HG03457 (cell line): Measurements from ENCODE around the gene ASB14.
"Not testable (repeated sequence)": the region's sequence is repeated elsewhere in the genome, so short reads cannot be mapped to it uniquely, and the experiment has no call there.

ENCODE experiments used
- ATAC-seq: cut with Tn5 transposase; IDR thresholded peaks from one replicate; pipeline ENCODE4 v1.9.1; 2021; ENCODE audit warnings: moderate number of reproducible peaks; ENCODE audit not compliant: unreplicated experiment

ASB14 gene

DNA sequence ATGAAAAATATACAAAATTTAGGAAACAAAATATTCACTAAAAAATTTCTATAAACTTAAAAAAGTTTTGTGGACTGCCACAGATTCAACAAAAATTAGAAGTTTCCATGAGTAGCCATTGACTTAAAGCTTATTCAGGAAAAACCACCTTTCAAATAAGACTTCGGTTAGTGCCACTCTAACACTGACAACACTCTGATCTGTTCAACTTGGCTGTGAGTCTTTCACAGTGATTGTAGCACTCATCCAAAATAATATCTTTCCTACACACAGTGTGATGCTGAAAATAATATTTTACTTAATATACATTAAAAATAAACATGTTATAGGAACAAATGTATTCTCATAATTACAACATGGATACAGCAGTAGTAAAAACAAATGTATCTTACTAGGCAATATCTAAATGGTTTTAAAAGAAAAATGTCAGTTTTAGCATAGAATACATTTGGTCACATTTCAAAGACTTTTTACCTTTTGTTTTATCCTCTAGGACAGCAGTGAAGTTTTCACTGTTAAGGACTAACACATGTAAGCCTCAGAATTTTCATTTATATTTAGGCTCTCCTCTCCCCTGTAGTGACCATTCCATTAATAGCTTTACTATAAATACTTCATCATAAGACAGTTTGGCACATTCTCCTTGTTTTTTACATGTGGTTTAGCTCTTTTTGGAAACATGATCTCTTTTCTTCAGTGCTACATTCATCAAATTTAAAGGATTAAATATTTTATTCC lies at the start of gene ASB14:
TSS of gene ASB14 (minus strand) at position 527 of the 738 bp plus-strand sequence. CDS start 652 bp downstream, outside the sequence.
- no peak for ATAC-seq

DNA sequence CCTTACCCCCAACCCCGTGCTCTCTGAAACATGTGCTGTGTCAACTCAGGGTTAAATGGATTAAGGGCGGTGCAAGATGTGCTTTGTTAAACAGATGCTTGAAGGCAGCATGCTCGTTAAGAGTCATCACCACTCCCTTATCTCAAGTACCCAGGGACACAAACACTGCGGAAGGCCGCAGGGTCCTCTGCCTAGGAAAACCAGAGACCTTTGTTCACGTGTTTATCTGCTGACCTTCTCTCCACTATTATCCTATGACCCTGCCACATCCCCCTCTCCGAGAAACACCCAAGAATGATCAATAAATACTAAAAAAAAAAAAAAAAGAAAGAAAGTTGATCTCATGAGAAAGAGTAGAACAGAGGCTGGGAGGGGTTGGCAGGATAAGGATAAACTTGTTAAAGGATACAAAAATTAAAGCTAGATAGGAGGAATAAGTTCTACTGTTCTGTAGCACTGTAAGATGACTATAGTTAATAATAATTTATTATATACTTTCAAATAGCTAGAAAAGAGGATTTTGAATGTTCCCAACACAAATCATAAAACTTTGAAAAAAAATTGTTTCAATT lies 46.7 kb upstream of the ASB14 start:
- not testable (repeated sequence) for ATAC-seq

DNA sequence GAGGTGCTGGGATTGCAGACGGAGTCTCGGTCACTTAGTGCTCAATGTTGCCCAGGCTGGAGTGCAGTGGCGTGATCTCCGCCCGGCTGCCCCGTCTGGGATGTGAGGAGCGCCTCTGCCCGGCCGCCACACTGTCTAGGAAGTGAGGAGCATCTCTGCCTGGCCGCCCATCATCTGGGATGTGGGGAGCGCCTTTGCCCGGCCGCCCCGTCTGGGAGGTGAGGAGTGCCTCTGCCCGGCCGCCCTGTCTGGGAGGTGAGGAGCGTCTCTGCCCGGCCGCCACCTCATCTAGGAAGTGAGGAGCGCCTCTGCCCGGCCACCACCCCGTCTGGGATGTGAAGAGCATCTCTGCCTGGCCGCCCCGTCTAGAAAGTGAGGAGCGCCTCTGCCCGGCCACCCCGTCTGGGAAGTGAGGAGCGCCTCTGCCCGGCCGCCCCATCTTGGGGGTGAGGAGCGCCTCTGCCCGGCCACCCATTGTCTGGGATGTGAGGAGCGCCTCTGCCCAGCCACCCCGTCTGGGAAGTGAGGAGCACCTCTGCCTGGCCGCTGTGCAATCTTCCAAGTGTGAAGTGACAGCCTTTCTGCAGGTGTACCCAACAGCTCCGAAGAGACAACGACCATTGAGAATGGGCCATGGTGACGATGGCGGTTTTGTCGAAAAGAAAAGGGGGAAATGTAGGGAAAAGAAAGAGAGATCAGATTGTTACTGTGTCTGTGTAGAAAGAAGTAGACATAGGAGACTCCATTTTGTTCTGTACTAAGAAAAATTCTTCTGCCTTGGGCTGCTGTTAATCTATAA lies 46.0 kb upstream of the ASB14 start:
- not testable (repeated sequence) for ATAC-seq

DNA sequence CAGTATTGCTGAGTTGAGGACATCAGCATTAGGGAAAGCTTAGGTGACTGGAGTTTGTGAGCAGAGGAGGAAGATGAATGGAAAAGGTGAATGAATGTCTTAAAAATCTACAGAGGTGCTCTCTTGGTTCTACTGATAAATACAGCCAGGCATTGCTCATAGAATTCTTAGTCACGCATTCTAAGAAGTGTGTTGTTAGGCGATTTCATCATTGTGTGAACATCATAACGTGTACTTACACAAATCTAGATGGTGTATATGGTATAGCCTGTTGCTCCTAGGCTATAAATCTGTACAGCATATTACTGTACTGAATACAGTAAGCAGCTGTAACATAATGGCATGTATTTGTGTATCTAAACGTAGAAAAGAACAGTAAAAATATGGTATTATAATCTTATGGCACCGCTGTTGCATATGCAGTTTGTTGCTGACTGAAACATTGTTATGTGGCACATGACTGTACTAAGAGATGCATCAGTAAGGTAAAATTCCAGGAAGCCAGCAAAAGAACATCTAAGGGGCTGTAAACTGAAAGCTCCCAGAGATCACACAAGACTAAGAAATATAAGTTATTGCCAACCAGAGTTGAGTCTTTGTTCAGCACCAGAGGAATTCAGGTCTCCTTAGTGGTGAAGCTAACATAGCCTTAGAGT lies 42.9 kb upstream of the ASB14 start:
- ATAC-seq, result no peak

DNA sequence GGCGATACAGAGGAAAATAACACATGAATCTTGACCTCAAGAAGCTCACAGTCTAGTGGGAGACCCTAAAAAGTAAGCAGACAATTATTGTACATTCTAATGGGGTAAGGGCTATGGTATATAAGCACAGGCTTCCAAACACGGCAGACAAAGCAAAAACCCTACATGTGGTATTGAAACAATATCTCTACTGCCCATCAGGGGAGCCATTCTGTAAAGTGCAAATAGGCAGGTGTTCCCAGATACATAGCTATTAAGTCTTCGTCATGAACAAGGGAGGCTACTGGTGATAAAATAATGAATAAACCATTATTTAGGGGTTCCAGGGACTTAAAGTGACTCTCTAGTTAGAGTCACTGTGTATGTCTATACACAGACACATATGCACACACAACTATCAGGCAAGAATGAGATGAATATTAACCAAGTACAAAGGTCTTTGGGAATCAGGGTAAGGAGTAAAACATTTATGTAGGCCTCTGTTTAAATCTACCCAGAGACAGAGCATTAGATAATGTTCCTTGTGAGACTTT lies 38.7 kb upstream of the ASB14 start:
- ATAC-seq, result no peak

DNA sequence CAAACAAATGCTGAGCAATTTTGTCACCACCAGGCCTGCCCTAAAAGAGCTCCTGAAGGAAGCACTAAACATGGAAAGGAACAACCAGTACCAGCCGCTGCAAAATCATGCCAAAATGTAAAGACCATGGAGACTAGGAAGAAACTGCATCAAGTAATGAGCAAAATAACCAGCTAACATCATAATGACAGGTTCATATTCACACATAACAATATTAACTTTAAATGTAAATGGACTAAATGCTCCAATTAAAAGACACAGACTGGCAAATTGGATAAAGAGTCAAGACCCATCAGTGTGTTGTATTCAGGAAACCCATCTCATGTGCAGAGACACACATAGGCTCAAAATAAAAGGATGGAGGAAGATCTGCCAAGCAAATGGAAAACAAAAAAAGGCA lies 34.0 kb upstream of the ASB14 start:
- not testable (repeated sequence) for ATAC-seq

DNA sequence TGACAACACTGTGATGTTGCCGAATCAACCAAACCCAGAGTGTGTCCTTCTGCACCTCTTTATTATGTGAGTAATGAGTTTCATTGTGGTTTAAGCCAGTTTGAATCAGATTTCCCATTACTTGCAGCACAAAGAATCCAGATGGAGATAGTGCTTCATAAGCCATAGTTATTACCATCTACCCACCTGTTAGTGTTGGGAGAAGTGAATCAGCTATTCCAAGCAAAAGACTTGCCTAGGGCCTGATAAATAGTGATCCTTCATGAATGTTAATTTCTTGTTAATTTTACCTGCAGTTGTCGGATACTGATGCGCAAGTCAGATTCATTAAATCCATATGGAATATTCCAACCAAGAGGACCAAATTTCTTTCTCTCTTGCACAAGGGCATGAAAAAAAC lies 21.7 kb upstream of the ASB14 start:
- ATAC-seq, result no peak

DNA sequence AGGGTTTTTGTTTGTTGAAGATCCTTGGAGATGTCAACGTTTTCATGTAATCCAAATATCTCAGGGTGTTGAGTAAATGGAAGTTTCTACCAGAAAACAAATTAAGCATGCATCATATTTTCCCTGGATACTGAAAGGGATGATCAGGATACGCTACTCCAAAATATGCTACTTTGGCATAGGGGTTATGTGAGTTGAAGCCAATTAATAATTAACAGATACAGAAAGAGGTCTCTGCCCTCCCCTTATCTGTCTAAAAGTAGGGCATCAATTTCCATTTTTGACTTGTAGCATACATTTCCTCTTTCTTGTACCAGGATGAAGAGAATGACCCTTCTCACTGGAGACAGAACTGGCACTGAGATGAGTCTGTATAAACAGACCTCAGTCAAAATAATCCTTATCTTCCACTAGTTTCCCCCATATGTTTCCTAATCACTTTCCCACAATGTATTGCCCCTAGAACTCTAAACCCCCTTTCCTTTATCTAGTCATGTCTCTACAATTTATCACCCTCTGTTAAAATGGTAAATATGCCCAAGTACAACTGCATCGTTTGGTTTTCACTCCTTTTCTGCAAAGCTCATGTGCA lies 17.4 kb upstream of the ASB14 start:
- ATAC-seq, result no peak

DNA sequence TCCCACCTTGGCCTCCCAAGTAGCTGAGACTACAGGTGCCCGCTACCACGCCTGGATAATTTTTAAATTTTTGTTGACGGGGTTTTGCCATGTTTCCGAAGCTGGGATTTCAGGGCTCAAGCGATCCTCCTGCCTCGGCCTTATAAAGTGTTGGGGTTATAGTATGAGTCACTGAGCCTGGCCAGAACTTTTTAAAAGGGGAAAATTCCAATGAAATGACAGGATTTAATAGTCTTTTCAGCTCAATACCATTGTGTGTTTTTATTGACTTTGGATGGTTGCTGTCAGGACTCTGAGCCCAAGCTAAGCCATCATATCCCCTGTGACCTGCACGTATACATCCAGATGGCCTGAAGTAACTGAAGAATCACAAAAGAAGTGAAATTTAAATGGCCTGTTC lies 11.0 kb upstream of the ASB14 start:
- not testable (repeated sequence) for ATAC-seq

DNA sequence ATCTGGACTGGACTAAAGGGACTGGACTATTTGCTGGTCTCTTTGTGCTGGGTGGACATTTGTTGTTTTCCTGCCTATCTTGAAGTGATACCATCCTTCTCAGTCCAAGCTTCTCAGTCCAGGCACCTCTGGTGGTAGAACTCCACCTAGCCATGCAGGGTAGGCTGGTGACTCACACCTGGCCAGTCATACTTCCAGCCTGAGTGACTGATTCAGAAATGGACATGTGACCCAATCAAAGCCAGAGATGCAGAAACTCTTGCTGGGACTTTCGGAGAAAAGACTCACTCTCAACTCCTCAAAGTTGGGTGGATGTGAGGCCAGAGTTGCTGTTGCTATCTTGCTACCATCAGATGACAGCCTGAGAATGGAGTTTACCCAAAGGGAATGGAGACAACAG lies 5.6 kb upstream of the ASB14 start:
- no peak for ATAC-seq

DNA sequence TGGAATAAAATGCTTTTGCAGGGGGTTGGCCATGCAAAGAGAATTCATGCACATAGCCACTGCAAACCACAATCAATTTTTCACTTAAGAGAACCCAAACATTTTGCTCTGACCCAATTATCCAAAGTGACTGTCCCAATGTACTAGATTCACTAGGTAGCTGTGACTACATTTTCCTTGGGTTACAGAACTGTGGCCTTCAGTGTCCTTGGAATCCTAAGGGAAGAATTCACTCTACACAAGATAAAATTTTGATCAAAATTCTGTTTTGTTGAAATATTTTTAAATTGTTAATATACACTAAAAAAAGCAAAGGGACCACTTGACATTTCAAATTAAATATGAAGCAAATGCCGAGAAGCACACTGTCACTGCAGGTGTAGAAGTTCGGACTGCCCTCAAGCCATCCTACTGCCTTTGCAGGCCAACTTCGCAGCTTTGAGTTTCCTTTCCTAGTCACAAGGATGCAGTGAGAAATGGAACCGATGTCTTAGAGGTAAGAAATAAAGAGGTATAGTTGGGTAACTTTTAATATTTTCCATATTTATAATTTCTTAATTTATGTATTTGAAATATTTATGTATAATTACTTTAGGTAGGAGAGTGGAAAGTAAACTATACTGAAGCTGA lies 527 bp upstream of the ASB14 start:
- ATAC-seq, result no peak

DNA sequence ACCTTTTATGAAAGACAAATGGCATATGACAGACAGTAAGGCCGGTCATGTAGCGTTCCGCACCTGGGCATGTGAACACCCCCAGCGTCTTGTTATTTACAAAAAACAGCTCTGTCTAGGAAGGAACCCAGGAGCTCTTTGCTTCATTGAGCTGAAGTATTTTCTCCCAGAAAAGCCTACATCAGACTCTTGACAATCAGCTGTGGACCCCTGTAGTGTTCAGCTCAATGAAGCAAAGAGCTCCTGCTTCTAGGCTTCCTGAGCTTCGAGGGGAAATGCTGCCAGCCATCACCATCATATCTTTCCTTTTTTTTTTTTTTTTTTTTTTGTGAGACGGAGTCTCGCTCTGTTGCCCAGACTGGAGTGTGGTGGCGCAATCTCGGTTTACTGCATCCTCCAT lies 4.1 kb downstream of the ASB14 start:
- no peak for ATAC-seq

DNA sequence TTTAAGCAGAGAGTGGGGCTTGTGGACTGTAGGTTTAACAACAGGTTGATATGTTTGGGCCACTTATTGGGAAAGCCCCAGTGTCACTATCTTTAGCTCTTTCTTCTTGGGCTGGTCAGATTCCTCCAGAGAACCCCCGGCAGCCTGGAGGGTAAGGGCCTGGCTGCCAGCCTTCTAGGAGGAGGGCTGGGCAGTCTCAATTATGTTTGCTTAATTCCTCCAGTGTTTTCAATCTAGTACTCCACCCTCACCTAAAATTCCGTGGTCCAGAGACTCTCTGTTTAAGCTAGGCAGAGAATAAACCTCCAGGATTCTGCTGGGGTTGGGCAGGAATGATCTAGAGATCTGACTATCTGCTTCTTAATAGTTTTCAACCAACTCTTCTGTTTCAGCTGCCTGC lies 5.3 kb downstream of the ASB14 start:
- ATAC-seq, result no peak

DNA sequence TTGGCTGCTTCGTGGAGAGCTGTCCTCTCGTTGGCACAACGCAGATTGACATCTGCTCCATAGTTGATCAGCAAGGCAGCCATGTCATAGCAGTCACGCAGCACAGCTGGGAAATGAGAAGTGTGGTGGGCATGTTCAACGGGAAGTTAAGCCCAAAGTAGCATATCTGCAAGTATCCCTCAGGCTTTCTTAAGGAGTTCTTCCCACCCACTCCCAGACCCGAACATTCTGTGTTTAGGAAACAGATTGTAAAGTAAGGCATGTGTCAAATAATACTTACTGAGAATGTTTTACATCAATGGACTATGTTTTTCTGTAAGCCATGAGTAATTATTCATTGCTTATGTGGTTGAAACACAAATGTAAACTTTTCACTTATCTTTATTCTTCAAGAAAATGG lies 9.2 kb downstream of the ASB14 start:
- ATAC-seq, result no peak

DNA sequence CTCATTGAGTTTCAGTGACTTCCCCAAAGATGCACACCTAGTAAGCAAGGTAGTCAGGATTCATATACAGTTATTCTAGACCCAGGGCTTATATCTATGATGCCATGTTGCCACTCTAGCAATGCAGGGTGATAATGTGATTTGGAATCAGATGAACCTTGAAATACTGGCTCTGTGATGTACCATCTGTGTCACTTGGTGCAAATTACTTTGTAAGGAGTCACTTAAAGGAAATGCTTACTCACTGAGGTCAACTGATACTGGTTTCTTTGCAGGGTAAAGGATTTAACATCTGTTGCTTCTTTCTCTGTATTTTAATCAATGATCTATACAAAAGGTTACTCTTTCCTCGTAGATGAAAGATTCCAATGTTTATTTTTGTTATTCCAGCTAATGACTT lies 10.8 kb downstream of the ASB14 start:
- ATAC-seq, result no peak

DNA sequence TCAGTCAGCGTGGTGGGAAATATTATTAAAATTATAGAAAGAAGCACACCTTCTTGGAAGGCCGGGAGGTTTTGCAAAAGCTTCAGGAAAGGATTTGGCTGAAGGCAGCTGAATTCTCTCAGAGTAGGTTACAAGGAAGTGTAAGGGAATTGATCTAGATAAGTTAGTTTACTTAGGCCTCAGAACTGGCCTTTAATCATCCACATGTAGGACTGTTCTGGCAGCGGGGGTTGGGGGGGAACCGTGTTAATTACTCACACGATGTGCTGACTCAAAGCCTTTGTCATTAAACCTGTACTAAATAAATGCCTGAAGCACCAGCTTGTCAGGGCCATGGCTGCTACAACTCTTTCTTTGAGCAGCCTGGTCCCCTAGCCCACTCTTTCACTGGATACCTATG lies 12.8 kb downstream of the ASB14 start:
- ATAC-seq, result no peak

DNA sequence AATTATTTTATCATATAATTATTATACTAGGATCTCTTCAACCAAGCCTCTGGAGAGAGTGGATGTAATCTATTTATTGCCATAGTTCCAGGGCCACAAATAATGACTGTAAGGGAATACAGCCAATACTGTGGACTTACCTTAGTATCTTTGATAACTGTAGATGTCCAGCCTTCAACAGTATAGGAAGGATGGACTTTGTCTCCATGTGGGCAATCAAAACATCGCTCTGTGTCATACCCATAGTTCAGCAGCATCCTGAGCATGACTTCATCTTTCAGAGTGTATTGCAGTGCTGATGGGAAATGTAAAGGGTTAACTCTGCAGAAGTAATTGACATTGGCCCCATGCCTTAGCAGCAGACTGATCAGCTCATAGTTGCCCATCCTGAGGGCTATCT lies 14.2 kb downstream of the ASB14 start:
- ATAC-seq, result no peak

DNA sequence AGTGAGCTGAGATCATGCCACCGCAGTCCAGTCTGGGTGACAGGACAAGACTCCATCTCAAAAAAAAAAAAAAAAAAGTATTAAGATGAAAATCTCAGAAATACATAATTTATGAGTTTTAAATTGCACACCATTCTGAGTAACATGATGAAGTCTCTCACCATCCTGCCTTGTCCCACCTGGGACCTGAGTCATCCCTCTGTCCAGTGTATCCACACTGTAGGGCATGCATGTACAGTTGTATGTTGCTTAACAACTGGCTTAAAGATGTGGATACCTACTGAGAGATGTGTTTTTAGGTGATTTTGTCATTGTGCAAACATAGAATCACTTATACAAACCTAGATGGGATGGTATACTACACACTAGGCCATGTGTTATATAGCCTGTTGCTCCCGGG lies 17.1 kb downstream of the ASB14 start:
- no peak for ATAC-seq

DNA sequence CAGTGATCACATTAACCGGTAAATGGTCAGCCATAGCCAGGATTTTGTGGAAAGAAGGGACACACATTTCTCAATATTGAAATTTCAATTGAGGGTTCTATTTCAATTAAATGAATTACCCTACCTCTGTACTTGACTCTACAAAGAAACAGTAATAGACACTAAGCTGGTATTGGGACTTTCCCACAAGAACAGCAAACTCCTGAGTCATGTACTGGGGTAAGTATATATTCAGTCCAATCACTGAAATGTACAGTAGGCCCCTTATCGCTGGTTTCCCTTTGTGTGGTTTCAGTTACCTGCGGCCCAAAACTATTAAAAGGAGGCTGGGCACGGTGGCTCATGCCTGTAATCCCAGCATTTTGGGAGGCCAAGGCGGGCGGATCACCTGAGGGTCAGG lies 17.6 kb downstream of the ASB14 start:
- ATAC-seq, result no peak

DNA sequence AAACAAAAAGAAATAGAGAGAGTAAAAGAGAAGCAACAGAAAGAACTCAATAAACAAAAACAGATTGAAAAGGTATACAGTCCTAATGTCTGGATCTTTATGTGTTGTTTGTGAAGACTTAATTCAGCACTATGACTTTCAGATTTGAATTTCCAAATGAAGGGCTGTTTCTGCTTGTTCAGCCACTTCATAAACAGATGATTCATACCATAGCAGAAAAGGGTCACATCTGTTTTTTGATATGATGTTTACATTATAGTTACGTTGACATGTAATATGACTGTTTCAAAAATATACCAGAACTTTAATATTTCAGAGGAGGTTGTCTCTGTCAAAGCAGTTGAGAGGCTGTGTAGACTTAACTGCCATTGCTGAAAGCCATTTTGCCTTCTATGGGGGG lies 24.1 kb downstream of the ASB14 start:
- ATAC-seq, result no peak
